ENCODE data around the gene MAN1C1.

DNA sequence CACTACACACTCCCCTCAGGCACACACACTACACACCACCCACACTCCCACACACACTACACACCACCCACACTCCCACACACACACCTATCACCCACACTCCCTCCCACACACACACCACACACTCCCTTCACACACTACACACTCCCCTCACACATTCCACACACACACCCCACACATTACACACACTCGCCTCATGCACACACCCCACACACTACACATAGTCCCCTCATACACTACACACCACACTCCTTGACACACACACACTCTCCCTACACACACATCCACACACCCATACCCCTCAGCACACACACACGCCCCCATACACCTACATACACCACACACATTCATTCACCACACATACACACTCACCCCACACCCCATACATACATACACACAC lies 152.4 kb downstream of the MAN1C1 start:
- no peak for TF ChIP-seq GATA2 (CRISPR knock-in tag; IDR thresholded peaks at IDR 0.05)
- no peak for TF ChIP-seq GABPA (IDR thresholded peaks at IDR 0.05; ENCODE audit: low read depth)
- no peak for TF ChIP-seq RAD21 (IDR thresholded peaks at IDR 0.05; ENCODE audit: low read length)
- no peak for TF ChIP-seq SIN3A (IDR thresholded peaks at IDR 0.05; ENCODE audit: borderline replicate concordance, low read depth, low read length)
- TF ChIP-seq CTCF (IDR thresholded peaks at IDR 0.05): no peak
- no peak for TF ChIP-seq MXI1 (IDR thresholded peaks at IDR 0.05; ENCODE audit: low read depth, low read length)
- TF ChIP-seq, protein P1, sequence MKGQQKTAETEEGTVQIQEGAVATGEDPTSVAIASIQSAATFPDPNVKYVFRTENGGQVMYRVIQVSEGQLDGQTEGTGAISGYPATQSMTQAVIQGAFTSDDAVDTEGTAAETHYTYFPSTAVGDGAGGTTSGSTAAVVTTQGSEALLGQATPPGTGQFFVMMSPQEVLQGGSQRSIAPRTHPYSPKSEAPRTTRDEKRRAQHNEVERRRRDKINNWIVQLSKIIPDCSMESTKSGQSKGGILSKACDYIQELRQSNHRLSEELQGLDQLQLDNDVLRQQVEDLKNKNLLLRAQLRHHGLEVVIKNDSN (IDR thresholded peaks at IDR 0.05; ENCODE audit: borderline replicate concordance, low read depth): no peak
- no peak for TF ChIP-seq EP300 (IDR thresholded peaks at IDR 0.05; ENCODE audit: borderline replicate concordance in 1 of 2, low read depth in 1 of 2, low read length in 1 of 2)
- no peak for TF ChIP-seq FOXJ3 (CRISPR knock-in tag; IDR thresholded peaks at IDR 0.05)
- no peak for TF ChIP-seq ZBTB33 (IDR thresholded peaks at IDR 0.05; ENCODE audit: borderline replicate concordance, low read depth)
- no peak for TF ChIP-seq SMC3 (IDR thresholded peaks at IDR 0.05; ENCODE audit: low read depth, low read length)
- TF ChIP-seq FOSL2 (IDR thresholded peaks at IDR 0.05; ENCODE audit: borderline replicate concordance, low read depth): no peak
- no peak for TF ChIP-seq POLR2AphosphoS5 (IDR thresholded peaks at IDR 0.05; ENCODE audit: low read depth, low read length)
